B cell (primary cell): ENCODE measurements around the gene TSPYL6. TPM values are rescaled to one million over a fixed set of nuclear protein-coding genes. Genes with fewer than 3 reads are reported as not detected.

Experiments used
- ATAC-seq: fragments of 200-7000 bp; cut with Tn5 transposase; one replicate; pipeline ENCODE4 v1.10.0; 2021; ENCODE audit warnings: low read depth, mild to moderate bottlenecking, moderate number of reproducible peaks, moderate library complexity
- CTCF ChIA-PET: fragments of 350-600 bp; sonication (Branson Sonifier 250); formaldehyde crosslinking; loops from one replicate; lab custom pipeline; 2021; ENCODE audit warnings: antibody characterized with exemption, inconsistent platforms; lab: Charles Lee
- POLR2A ChIA-PET: fragments of 350-600 bp; sonication (Branson Sonifier 250); formaldehyde crosslinking; loops from one replicate; lab custom pipeline; 2021; ENCODE audit warnings: antibody characterized with exemption; lab: Charles Lee
- DNase-seq: peaks from one replicate; pipeline ENCODE4 v3.0.0; 2013
- H2AFZ ChIP-seq: 2 replicates; pipeline ENCODE4 v1.6.1; 2012; ENCODE audit warnings: mild to moderate bottlenecking, low read depth, low read length; ENCODE audit not compliant: insufficient read depth, poor library complexity, severe bottlenecking
- H3K27ac ChIP-seq, 2 donors: 1 replicate in 1 of 2; 2 replicates in 1 of 2; pipeline ENCODE4 v1.5.1; 2012 to 2013; ENCODE audit warnings: low read length in 2 of 2, mild to moderate bottlenecking in 2 of 2, moderate library complexity in 1 of 2
- H3K27me3 ChIP-seq, 4 experiments: fragments of 200-600 bp in 1 of 4; sonication (generic) in 1 of 4; replicated peaks in 1 of 4; 1 replicate in 2 of 4; 2 replicates in 2 of 4; pipeline versions ENCODE4 v1.6.1 to v1.7.0; 2013 to 2016; ENCODE audit warnings: low read length in 3 of 4, mild to moderate bottlenecking in 2 of 4, mixed read lengths in 1 of 4, moderate library complexity in 1 of 4; ENCODE audit not compliant: insufficient read depth in 4 of 4, control insufficient read depth in 3 of 4; ENCODE audit errors: control extremely low read depth in 1 of 4
- H3K36me3 ChIP-seq, 2 experiments: replicated peaks in 1 of 2; 1 replicate in 1 of 2; 2 replicates in 1 of 2; pipeline versions ENCODE4 v1.6.1 to v1.7.1; 2013; ENCODE audit warnings: low read length in 1 of 2; ENCODE audit not compliant: insufficient read depth in 2 of 2, control insufficient read depth in 1 of 2; ENCODE audit errors: control extremely low read depth in 1 of 2, extremely low read depth in 1 of 2
- H3K4me1 ChIP-seq, 2 donors: fragments of 200-600 bp in 1 of 2; sonication (generic) in 1 of 2; 1 replicate in 1 of 2; 2 replicates in 1 of 2; pipeline versions ENCODE4 v1.5.1 to v1.6.1; 2013 to 2017; ENCODE audit warnings: low read length in 2 of 2; ENCODE audit not compliant: control insufficient read depth in 2 of 2, insufficient read depth in 2 of 2
- H3K4me2 ChIP-seq: replicated peaks from 2 replicates; pipeline ENCODE3; 2012; ENCODE audit warnings: mild to moderate bottlenecking, low read depth, low read length; ENCODE audit not compliant: poor library complexity, severe bottlenecking
- H3K4me3 ChIP-seq, 5 experiments: fragments of 200-600 bp in 1 of 5; sonication (generic) in 1 of 5; 1 replicate in 3 of 5; 2 replicates in 2 of 5; pipeline versions ENCODE4 v1.5.1 to v1.7.0; 2011 to 2016; ENCODE audit warnings: low read length in 4 of 5, mild to moderate bottlenecking in 4 of 5, low read depth in 2 of 5, control low read depth in 1 of 5, moderate library complexity in 1 of 5; ENCODE audit not compliant: insufficient read depth in 1 of 5; ENCODE audit errors: control extremely low read depth in 1 of 5, extremely low read depth in 1 of 5
- H3K79me2 ChIP-seq: fragments of 200-600 bp; sonication (generic); one replicate; pipeline ENCODE4 v1.6.0; 2016; ENCODE audit warnings: low read length; ENCODE audit not compliant: control insufficient read depth, insufficient read depth
- H3K9ac ChIP-seq: fragments of 200-600 bp; sonication (generic); 2 replicates; pipeline ENCODE4 v1.6.1; 2017; ENCODE audit warnings: mild to moderate bottlenecking, low read length, moderate library complexity
- H3K9me3 ChIP-seq, 3 donors: one replicate each; pipeline versions ENCODE4 v1.6.1 to v1.7.1; 2013; ENCODE audit warnings: low read length in 2 of 3; ENCODE audit not compliant: control insufficient read depth in 2 of 3, insufficient read depth in 1 of 3; ENCODE audit errors: control extremely low read depth in 1 of 3
- H4K20me1 ChIP-seq: 2 replicates; pipeline ENCODE4 v1.6.0; 2012; ENCODE audit warnings: mild to moderate bottlenecking, low read length; ENCODE audit not compliant: insufficient read depth, control insufficient read depth, poor library complexity, severe bottlenecking
- H3K27ac Mint-ChIP-seq: one replicate; pipeline ENCODE4 v1.8.0; 2021; ENCODE audit warnings: mixed read lengths
- H3K27me3 Mint-ChIP-seq: one replicate; pipeline ENCODE4 v1.8.0; 2021; ENCODE audit warnings: mixed read lengths
- H3K4me1 Mint-ChIP-seq: one replicate; pipeline ENCODE4 v1.8.0; 2021; ENCODE audit warnings: mixed read lengths
- H3K4me3 Mint-ChIP-seq: one replicate; pipeline ENCODE4 v1.8.0; 2021; ENCODE audit warnings: mixed read lengths
- H3K9me3 Mint-ChIP-seq: one replicate; pipeline ENCODE4 v1.8.0; 2022; ENCODE audit warnings: mixed read lengths; ENCODE audit not compliant: insufficient read depth
- EZH2 ChIP-seq: IDR thresholded peaks from 2 replicates; pipeline ENCODE4 v1.6.1; 2012; ENCODE audit warnings: borderline replicate concordance, low read depth, mild to moderate bottlenecking, moderate library complexity, low read length; ENCODE audit not compliant: insufficient read depth, poor library complexity, severe bottlenecking
- WGBS: methylation state at CpG from one replicate; pipeline ENCODE4 v1.1.5; 2013; ENCODE audit warnings: missing lambda C conversion rate; ENCODE audit not compliant: insufficient coverage; 5-methylcytosine and 5-hydroxymethylcytosine counted together
- intact Hi-C: fragments of 100-400 bp; cut with micrococcal nuclease; formaldehyde crosslinking; loops from one replicate; pipeline ENCODE4 v1.10.0; 2022
- polyA plus RNA-seq: library from polyadenylated mRNA; depleted of rRNA; stranded (reverse); fragments of >200 nt; gene quantifications from 2 replicates; pipeline ENCODE4 v1.2.3, GENCODE V29; 2012
- total RNA-seq, 2 donors: library from RNA; stranded (reverse); fragments of 120-200 nt in 1 of 2; gene quantifications; 1 replicate in 1 of 2; 2 replicates in 1 of 2; pipeline versions ENCODE4 v1.2.3 to v1.2.4, GENCODE V29; 2013 to 2022
- TF ChIP-seq, protein P1 (sequence below): fragments of 200-600 bp; IDR thresholded peaks from one replicate; pipeline ENCODE4 v1.8.0; 2022; ENCODE audit warnings: antibody characterized with exemption, mild to moderate bottlenecking

TSPYL6 gene
- total and polyA plus RNA-seq, 2 donors (not counting 1 experiment from before 2014, with no cell fraction given) = not detected

DNA sequence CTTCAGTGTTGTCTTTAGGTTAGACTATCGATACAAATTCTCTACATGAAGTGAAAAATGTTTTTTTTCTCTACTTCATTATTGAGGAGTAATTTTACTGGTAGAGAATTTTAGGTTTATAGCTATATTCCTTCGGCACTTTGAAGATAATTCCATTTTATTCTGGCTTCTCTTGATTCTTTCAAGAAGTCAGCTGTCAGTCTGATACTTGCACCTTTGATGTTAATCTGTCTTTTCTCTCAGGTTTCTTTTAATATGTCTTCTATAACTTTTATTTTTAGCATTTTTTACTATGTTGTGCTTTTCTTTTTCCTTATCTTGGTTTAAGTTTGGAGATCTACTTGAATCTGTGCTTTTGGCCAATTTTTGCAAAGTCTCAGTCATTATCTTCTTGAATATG is 18.6 kb downstream of the TSPYL6 start:
- Histone ChIP-seq H3K79me2 (no peaks in the 10 kb centered on the region), H3K9ac (no peak overlapping the region), H3K36me3 (peaks cover 0 to 1% of the 10 kb centered on the region in 2 experiments), H2AFZ (no peak overlapping the region), H3K27me3 (no peaks in the 10 kb centered on the region), H3K4me3 (no peak overlapping the region), H3K27ac (no peak overlapping the region), H3K9me3 (peaks cover 0 to 9% (median 2%) of the 10 kb centered on the region in 3 donors), H3K4me1 (no peaks in the 10 kb centered on the region), H3K4me2 (no peak overlapping the region), H4K20me1 (no peaks in the 10 kb centered on the region)
- no peak overlapping the region for H3K4me3 Mint-ChIP-seq
- H3K4me1 Mint-ChIP-seq = no peaks in the 10 kb centered on the region
- no peak for DNase-seq
- CTCF ChIA-PET = interaction anchor here (1.9 kb wide), 1 partner anchor 8 kb away, joined by 4 read pairs; no protein-coding TSS in a partner anchor
- POLR2A ChIA-PET = no interaction called here
- no peaks in the 10 kb centered on the region for H3K9me3 Mint-ChIP-seq
- TF ChIP-seq, protein P1, sequence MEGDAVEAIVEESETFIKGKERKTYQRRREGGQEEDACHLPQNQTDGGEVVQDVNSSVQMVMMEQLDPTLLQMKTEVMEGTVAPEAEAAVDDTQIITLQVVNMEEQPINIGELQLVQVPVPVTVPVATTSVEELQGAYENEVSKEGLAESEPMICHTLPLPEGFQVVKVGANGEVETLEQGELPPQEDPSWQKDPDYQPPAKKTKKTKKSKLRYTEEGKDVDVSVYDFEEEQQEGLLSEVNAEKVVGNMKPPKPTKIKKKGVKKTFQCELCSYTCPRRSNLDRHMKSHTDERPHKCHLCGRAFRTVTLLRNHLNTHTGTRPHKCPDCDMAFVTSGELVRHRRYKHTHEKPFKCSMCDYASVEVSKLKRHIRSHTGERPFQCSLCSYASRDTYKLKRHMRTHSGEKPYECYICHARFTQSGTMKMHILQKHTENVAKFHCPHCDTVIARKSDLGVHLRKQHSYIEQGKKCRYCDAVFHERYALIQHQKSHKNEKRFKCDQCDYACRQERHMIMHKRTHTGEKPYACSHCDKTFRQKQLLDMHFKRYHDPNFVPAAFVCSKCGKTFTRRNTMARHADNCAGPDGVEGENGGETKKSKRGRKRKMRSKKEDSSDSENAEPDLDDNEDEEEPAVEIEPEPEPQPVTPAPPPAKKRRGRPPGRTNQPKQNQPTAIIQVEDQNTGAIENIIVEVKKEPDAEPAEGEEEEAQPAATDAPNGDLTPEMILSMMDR = no peak
- no peak for TF ChIP-seq EZH2
- H3K27ac Mint-ChIP-seq = no peak overlapping the region
- no CpG with 5 or more reads among the region's 2 CpGs for WGBS
- intact Hi-C loops = no loop called here
- no peaks in the 10 kb centered on the region for H3K27me3 Mint-ChIP-seq
- ATAC-seq = no peak

DNA sequence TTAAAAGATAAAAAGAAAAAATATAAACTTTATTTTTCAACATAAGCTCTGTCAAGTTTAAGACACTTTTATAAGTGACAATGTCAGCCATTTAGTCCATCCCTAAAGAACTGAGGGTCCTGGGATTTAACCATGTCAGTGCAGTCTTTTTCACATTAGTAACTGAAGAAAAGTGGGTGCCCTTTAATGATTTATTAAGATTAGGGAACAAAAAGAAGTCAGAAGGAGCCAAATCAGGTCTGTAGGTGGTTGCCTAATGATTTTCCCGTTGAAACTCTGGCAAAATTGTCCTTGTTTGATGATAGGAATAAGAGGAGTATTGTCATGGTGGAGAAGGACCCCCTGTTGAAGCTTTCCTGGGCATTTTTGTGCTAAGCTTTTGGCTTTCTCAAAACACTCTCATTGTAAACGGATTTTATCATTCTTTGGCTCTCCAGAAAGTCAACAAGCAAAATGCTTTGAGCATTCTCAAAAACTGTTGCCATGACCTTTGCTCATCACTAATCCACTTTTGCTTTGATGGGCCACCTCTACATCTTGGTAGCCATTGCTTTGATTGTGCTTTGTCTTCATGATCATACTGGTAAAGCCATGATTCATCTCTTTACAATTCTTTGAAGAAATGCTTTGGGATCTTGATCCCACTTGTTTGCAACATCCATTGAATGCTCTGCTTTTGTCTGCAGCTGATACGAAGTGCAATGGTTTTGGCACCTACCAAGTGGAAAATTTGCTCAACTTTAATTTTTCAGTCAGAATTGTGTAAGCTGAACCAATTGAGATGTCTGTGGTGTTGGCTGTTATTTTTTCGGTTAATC is 22.0 kb downstream of the TSPYL6 start:
- POLR2A ChIA-PET = no interaction called here
- H3K4me1 Mint-ChIP-seq = no peaks in the 10 kb centered on the region
- H3K9ac ChIP-seq = no peak overlapping the region

More for the DNA sequence above, 22.0 kb downstream of the TSPYL6 start:
- Histone ChIP-seq H3K79me2 (no peaks in the 10 kb centered on the region), H3K36me3 (peaks cover 0 to 1% of the 10 kb centered on the region in 2 experiments), H3K4me1 (no peaks in the 10 kb centered on the region), H3K4me3 (no peak overlapping the region), H3K27ac (no peak overlapping the region), H3K4me2 (no peak overlapping the region), H2AFZ (no peak overlapping the region), H3K9me3 (peaks cover 0 to 13% (median 2%) of the 10 kb centered on the region in 3 donors), H4K20me1 (no peaks in the 10 kb centered on the region), H3K27me3 (no peaks in the 10 kb centered on the region)
- no peak for ATAC-seq
- TF ChIP-seq, protein P1 = no peak
- TF ChIP-seq EZH2 = no peak
- no peak overlapping the region for H3K4me3 Mint-ChIP-seq
- 87% methylated on average over 3 of the region's 4 CpGs for WGBS
- H3K27me3 Mint-ChIP-seq = no peaks in the 10 kb centered on the region
- no peak overlapping the region for H3K27ac Mint-ChIP-seq
- CTCF ChIA-PET = interaction anchor here (0.6 kb wide), 1 partner anchor 22 kb away, joined by 3 read pairs; no protein-coding TSS in a partner anchor
- intact Hi-C loops = no loop called here
- no peak for DNase-seq
- no peaks in the 10 kb centered on the region for H3K9me3 Mint-ChIP-seq
